OCI-LY7 (cell line): ENCODE measurements around the gene PELO. TPM values are rescaled to one million over a fixed set of nuclear protein-coding genes. Genes with fewer than 3 reads are reported as not detected.
"Not testable (repeated sequence)": the region's sequence is repeated elsewhere in the genome, so short reads cannot be mapped to it uniquely, and the experiment has no call there.

ENCODE experiments used
- BruUV-seq: library from RNA; stranded (reverse); fragments of 400-500 nt; replicated peaks from 2 replicates; lab custom pipeline; 2021; lab: Mats Ljungman, UMichigan
- CTCF ChIA-PET: fragments of 300-600 bp; sonication (Branson Sonifier 250); formaldehyde crosslinking; loops from one replicate; lab custom pipeline; 2022; ENCODE audit warnings: antibody characterized with exemption; ENCODE audit not compliant: unreplicated experiment; lab: Charles Lee
- POLR2A ChIA-PET: fragments of 300-600 bp; sonication (Branson Sonifier 250); formaldehyde crosslinking; loops from one replicate; lab custom pipeline; 2022; ENCODE audit warnings: antibody characterized with exemption; lab: Charles Lee
- DNase-seq: peaks from one replicate; pipeline ENCODE4 v3.0.0-alpha.2; 2015; ENCODE audit warnings: low spot score
- H2AFZ ChIP-seq: fragments of 200-600 bp; sonication (generic), shearing (Covaris generic); 2 replicates; pipeline ENCODE4 v1.6.1; 2014; ENCODE audit warnings: mild to moderate bottlenecking, antibody characterized with exemption, low read length, moderate library complexity
- H3K27ac ChIP-seq: fragments of 200-600 bp; sonication (generic); 2 replicates; pipeline ENCODE4 v1.5.1; 2014; ENCODE audit warnings: mixed run types, low read depth, mild to moderate bottlenecking, moderate library complexity, low read length, inconsistent platforms; ENCODE audit not compliant: poor library complexity, severe bottlenecking
- H3K36me3 ChIP-seq: fragments of 200-600 bp; sonication (generic); 2 replicates; pipeline ENCODE4 v1.6.1; 2014; ENCODE audit warnings: mild to moderate bottlenecking, antibody characterized with exemption, low read length, moderate library complexity, mixed read lengths; ENCODE audit not compliant: insufficient read depth
- H3K4me1 ChIP-seq: fragments of 200-600 bp; sonication (generic); 2 replicates; pipeline ENCODE4 v1.5.1; 2014; ENCODE audit warnings: mild to moderate bottlenecking, low read length; ENCODE audit not compliant: insufficient read depth, poor library complexity, severe bottlenecking
- H3K4me2 ChIP-seq: fragments of 200-600 bp; sonication (generic); 2 replicates; pipeline ENCODE4 v1.6.1; 2014; ENCODE audit warnings: mild to moderate bottlenecking, low read length
- H3K4me3 ChIP-seq: fragments of 200-600 bp; sonication (generic); 2 replicates; pipeline ENCODE4 v1.5.1; 2014; ENCODE audit warnings: mild to moderate bottlenecking, low read depth, low read length; ENCODE audit not compliant: poor library complexity, severe bottlenecking
- H3K79me2 ChIP-seq: fragments of 200-600 bp; sonication (generic); 2 replicates; pipeline ENCODE4 v1.6.1; 2016; ENCODE audit warnings: low read depth, mild to moderate bottlenecking, low read length, moderate library complexity, mixed read lengths; ENCODE audit not compliant: insufficient read depth
- H3K9me2 ChIP-seq: fragments of 200-600 bp; sonication (generic); 2 replicates; pipeline ENCODE4 v1.6.1; 2016; ENCODE audit warnings: mild to moderate bottlenecking, low read length, mixed read lengths; ENCODE audit not compliant: insufficient read depth
- H3K9me3 ChIP-seq: fragments of 200-600 bp; sonication (generic); 2 replicates; pipeline ENCODE4 v1.6.1; 2014; ENCODE audit warnings: mild to moderate bottlenecking, mixed run types, low read length, mixed read lengths
- H4K20me1 ChIP-seq: fragments of 200-600 bp; sonication (generic); 2 replicates; pipeline ENCODE4 v1.6.1; 2014; ENCODE audit warnings: mild to moderate bottlenecking, antibody characterized with exemption, low read length, moderate library complexity, mixed read lengths; ENCODE audit not compliant: insufficient read depth
- EZH2phosphoT487 ChIP-seq: fragments of 200-600 bp; sonication (generic); IDR thresholded peaks from 2 replicates; pipeline ENCODE4 v1.6.1; 2018; ENCODE audit warnings: low read depth, borderline replicate concordance, mild to moderate bottlenecking, mixed run types, antibody characterized with exemption, low read length, moderate library complexity, mixed read lengths
- intact Hi-C: fragments of 100-400 bp; cut with micrococcal nuclease; formaldehyde crosslinking; loops from one replicate; pipeline ENCODE4 v1.10.0; 2022; ENCODE audit not compliant: unreplicated experiment
- total RNA-seq, 2 experiments: library from RNA; depleted of rRNA in 1 of 2; stranded (reverse); fragments of >200 nt in 1 of 2; shearing (Covaris generic) in 1 of 2; gene quantifications; 2 replicates each; pipeline ENCODE4 v1.2.3, GENCODE V29; 2014 to 2022
- TF ChIP-seq, protein P1 (sequence below): fragments of 200-600 bp; sonication (generic); conservative IDR thresholded peaks from 2 replicates; pipeline ENCODE4 v1.5.1; 2014; ENCODE audit warnings: mild to moderate bottlenecking, antibody characterized with exemption, low read length, moderate library complexity, mixed read lengths

The PELO gene
- total RNA-seq, 2 experiments from 2014 or later: 10.2 to 13.0 TPM

DNA sequence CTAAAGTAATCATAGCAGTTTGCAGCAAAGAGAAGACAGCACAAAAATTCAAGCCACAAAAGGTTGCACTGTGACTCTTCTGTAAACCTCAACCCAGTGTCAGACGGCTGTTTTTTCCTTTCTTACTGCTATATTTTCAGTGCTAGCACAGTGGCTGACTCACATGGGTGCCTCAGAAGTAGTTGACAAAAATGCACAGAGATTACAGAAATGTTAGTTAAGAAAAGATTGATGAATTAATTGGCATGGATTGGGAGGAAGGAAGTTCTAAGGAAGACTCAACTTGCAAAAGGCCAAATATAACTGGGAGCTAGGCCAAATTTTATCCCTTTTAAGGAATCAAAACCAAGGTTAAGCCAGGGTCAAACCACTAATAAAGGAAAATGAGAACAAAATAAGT lies 43.7 kb upstream of the PELO start:
- POLR2A ChIA-PET: interaction anchor here (0.9 kb wide), 1 partner anchor 15 kb away, joined by 4 read pairs; no protein-coding TSS in a partner anchor

DNA sequence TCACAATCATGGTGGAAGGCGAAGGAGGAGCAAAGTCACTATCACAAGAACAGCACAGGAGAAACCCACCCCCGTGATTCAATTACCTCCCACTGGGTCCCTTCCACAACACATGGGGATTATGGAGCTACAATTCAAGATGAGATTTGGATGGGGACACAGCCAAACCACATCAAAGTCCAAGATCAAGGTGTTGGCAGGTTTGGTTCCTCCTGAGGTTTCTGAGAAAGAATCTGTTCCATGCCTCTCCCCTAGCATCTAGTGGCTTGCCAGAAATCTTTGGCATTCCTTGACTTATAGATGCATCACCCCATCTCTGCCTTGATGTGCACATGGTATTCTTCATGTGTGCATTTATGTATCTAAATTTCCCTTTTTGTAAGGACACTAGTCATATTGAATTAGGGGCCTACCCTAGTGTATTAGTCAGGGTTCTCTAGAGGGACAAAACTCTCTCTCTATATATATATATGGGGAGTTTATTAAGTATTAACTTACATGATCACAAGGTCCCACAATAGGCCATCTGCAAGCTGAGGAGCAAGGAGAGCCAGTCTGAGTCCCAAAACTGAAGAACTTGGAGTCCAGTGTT lies 42.8 kb upstream of the PELO start:
- DNase-seq, H3K9me3 ChIP-seq, POLR2A ChIA-PET, H3K4me2 ChIP-seq, H3K9me2 ChIP-seq, H3K4me1 ChIP-seq, H4K20me1 ChIP-seq, CTCF ChIA-PET, H2AFZ ChIP-seq, H3K27ac ChIP-seq, BruUV-seq, H3K4me3 ChIP-seq, H3K79me2 ChIP-seq, intact Hi-C loops, H3K36me3 ChIP-seq: not testable (repeated sequence)

More for the DNA sequence above, 43.7 kb upstream of the PELO start:
- H2AFZ ChIP-seq: no peak overlapping the region
- no peaks in the 10 kb centered on the region for H3K9me2 ChIP-seq
- H3K36me3 ChIP-seq: no peaks in the 10 kb centered on the region
- TF ChIP-seq EZH2phosphoT487: no peak
- TF ChIP-seq, protein P1, sequence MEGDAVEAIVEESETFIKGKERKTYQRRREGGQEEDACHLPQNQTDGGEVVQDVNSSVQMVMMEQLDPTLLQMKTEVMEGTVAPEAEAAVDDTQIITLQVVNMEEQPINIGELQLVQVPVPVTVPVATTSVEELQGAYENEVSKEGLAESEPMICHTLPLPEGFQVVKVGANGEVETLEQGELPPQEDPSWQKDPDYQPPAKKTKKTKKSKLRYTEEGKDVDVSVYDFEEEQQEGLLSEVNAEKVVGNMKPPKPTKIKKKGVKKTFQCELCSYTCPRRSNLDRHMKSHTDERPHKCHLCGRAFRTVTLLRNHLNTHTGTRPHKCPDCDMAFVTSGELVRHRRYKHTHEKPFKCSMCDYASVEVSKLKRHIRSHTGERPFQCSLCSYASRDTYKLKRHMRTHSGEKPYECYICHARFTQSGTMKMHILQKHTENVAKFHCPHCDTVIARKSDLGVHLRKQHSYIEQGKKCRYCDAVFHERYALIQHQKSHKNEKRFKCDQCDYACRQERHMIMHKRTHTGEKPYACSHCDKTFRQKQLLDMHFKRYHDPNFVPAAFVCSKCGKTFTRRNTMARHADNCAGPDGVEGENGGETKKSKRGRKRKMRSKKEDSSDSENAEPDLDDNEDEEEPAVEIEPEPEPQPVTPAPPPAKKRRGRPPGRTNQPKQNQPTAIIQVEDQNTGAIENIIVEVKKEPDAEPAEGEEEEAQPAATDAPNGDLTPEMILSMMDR: no peak
- H4K20me1 ChIP-seq: no peaks in the 10 kb centered on the region
- no TSS peak for BruUV-seq
- no peak for DNase-seq
- CTCF ChIA-PET: no interaction called here
- H3K79me2 ChIP-seq: no peaks in the 10 kb centered on the region
- H3K9me3 ChIP-seq: no peaks in the 10 kb centered on the region
- H3K4me2 ChIP-seq: no peak overlapping the region
- no peak overlapping the region for H3K27ac ChIP-seq
- H3K4me3 ChIP-seq: no peak overlapping the region
- H3K4me1 ChIP-seq: no peaks in the 10 kb centered on the region
- intact Hi-C loops: no loop called here

DNA sequence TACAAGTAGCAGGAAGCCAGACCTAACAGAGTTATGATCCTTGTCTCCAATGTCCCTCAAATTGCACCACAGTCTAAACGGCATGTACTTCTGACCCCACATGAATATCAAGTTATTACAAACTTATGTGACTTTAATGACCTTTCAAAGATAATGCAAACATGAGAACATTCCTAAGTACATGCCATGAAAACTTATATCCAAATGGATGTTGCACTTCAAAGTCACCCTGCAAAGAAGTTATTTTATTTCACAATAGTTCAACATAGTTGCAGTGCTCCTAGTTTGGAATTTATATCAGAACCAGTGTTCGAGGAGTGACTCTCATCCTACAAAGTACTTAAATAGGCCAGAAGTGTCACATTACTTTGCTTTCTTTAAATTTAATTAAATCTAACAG lies 41.2 kb upstream of the PELO start:
- Histone ChIP-seq H3K4me1 (no peaks in the 10 kb centered on the region), H3K4me3 (no peak overlapping the region), H2AFZ (no peak overlapping the region), H3K4me2 (no peak overlapping the region), H3K27ac (no peak overlapping the region), H3K79me2 (no peaks in the 10 kb centered on the region), H3K36me3 (no peaks in the 10 kb centered on the region), H4K20me1 (no peaks in the 10 kb centered on the region), H3K9me3 (no peaks in the 10 kb centered on the region), H3K9me2 (no peaks in the 10 kb centered on the region)
- CTCF ChIA-PET: no interaction called here
- TF ChIP-seq, protein P1: no peak
- TF ChIP-seq EZH2phosphoT487: no peak
- BruUV-seq: no TSS peak
- DNase-seq: no peak
- POLR2A ChIA-PET: no interaction called here
- intact Hi-C loops: no loop called here
